Activated naive CD4-positive, alpha-beta T cell treated with anti-CD3 and anti-CD28 coated beads, Interleukin-2, amount 50 U/mL, for 72 hours (primary cell): Measurements from ENCODE around the gene BLOC1S4. TPM values are rescaled to one million over a fixed set of nuclear protein-coding genes. Genes with fewer than 3 reads are reported as not detected.
"Not testable (repeated sequence)": the region's sequence is repeated elsewhere in the genome, so short reads cannot be mapped to it uniquely, and the experiment has no call there.

Experiments used
- ATAC-seq, 2 donors: fragments of 150-1000 bp; cut with Tn5 transposase; 2 replicates each; pipeline ENCODE4 v1.10.0; 2021; ENCODE audit warnings: mild to moderate bottlenecking in 2 of 2, moderate library complexity in 2 of 2
- DNase-seq, 2 donors: peaks; one replicate each; pipeline ENCODE4 v3.0.0; 2021 to 2022; ENCODE audit warnings: low spot score in 2 of 2
- H3K27ac Mint-ChIP-seq, 2 donors: one replicate each; pipeline ENCODE4 v1.8.0; 2022; ENCODE audit warnings: mild to moderate bottlenecking in 2 of 2, mixed read lengths in 2 of 2
- H3K36me3 Mint-ChIP-seq, 2 donors: one replicate each; pipeline ENCODE4 v1.8.0; 2022; ENCODE audit warnings: mixed read lengths in 2 of 2
- H3K9me3 Mint-ChIP-seq, 2 donors: one replicate each; pipeline ENCODE4 v1.8.0; 2022; ENCODE audit warnings: mixed read lengths in 2 of 2
- total RNA-seq, 2 donors: library from RNA; stranded (reverse); gene quantifications; one replicate each; pipeline ENCODE4 v1.2.3, GENCODE V29; 2022

The BLOC1S4 gene
- total RNA-seq = 10 to 100 TPM in 1 of 2 donors, 1 to 10 TPM in 1; 7.2 to 15.9 TPM

GRCh38 chr4:6716018-6716911, at the start of gene BLOC1S4:
Gene BLOC1S4, plus strand, starts transcription at chr4:6716174. Its CDS starts 36 bp downstream, at chr4:6716210.
- Mint-ChIP-seq H3K27ac (peak within 1 kb of the TSS; percentile 91 to 93), H3K36me3 (peaks cover 8 to 9% of the 10 kb centered on the region in 2 donors), H3K9me3 (no peaks in the 10 kb centered on the region)
- DNase-seq (peak; percentile 86 to 91), ATAC-seq (peak; percentile 78 to 86)

GRCh38 chr4:6668391-6668790, 47.6 kb upstream of the BLOC1S4 start:
- Mint-ChIP-seq H3K36me3 (peaks cover 0 to 3% of the 10 kb centered on the region in 2 donors), H3K9me3 (no peaks in the 10 kb centered on the region), H3K27ac (no peak overlapping the region)
- ATAC-seq (no peak), DNase-seq (no peak)

- ATAC-seq (no peak), DNase-seq (no peak)
- H3K27ac Mint-ChIP-seq = no peak overlapping the region
- no peaks in the 10 kb centered on the region for H3K9me3 Mint-ChIP-seq
- H3K36me3 Mint-ChIP-seq = peaks cover 19 to 32% of the 10 kb centered on the region in 2 donors
Observed at GRCh38 chr4:6671648-6672047, 44.3 kb upstream of the BLOC1S4 start.

- no peaks in the 10 kb centered on the region for H3K9me3 Mint-ChIP-seq
- H3K27ac Mint-ChIP-seq = no peak overlapping the region
- H3K36me3 Mint-ChIP-seq = peaks cover 23 to 34% of the 10 kb centered on the region in 2 donors
- DNase-seq (no peak), ATAC-seq (no peak)
Observed at GRCh38 chr4:6672131-6672530, 43.8 kb upstream of the BLOC1S4 start.

- peaks cover 29 to 34% of the 10 kb centered on the region in 2 donors for H3K36me3 Mint-ChIP-seq
- peak overlapping the region; percentile 96 to 97 for H3K27ac Mint-ChIP-seq
- not testable (repeated sequence) for ATAC-seq, DNase-seq, H3K9me3 Mint-ChIP-seq
Observed at GRCh38 chr4:6672541-6673190, 43.3 kb upstream of the BLOC1S4 start.

GRCh38 chr4:6673191-6673659, 42.7 kb upstream of the BLOC1S4 start:
- H3K36me3 Mint-ChIP-seq = peaks cover 32 to 35% of the 10 kb centered on the region in 2 donors
- DNase-seq (peak; percentile 69 to 73), ATAC-seq (peak in 1 of 2 donors; percentile 32)
- H3K9me3 Mint-ChIP-seq = not testable (repeated sequence)
- H3K27ac Mint-ChIP-seq = peak overlapping the region; percentile 96 to 97

- H3K36me3 Mint-ChIP-seq = peaks cover 38 to 41% of the 10 kb centered on the region in 2 donors
- ATAC-seq (peak; percentile 73 to 77), DNase-seq (peak; percentile 90 to 95)
- H3K27ac Mint-ChIP-seq = peak overlapping the region; percentile 96 to 97
- no peaks in the 10 kb centered on the region for H3K9me3 Mint-ChIP-seq
Observed at GRCh38 chr4:6673660-6674499, 42.1 kb upstream of the BLOC1S4 start.

- Mint-ChIP-seq H3K36me3 (peaks cover 46 to 48% of the 10 kb centered on the region in 2 donors), H3K27ac (peak overlapping the region; percentile 92 to 96), H3K9me3 (no peaks in the 10 kb centered on the region)
- peak in 1 of 2 donors; percentile 52 for DNase-seq
- ATAC-seq = peak; percentile 33 to 61
Observed at GRCh38 chr4:6674500-6675149, 41.3 kb upstream of the BLOC1S4 start.

GRCh38 chr4:6676722-6677558, 39.0 kb upstream of the BLOC1S4 start:
- DNase-seq (no peak), ATAC-seq (no peak)
- Mint-ChIP-seq H3K27ac (peak overlapping the region; percentile 92 to 96), H3K36me3 (peaks cover 54 to 58% of the 10 kb centered on the region in 2 donors), H3K9me3 (no peaks in the 10 kb centered on the region)

- H3K36me3 Mint-ChIP-seq = peaks cover 38 to 47% of the 10 kb centered on the region in 2 donors
- DNase-seq (no peak), ATAC-seq (no peak)
- H3K9me3 Mint-ChIP-seq = no peaks in the 10 kb centered on the region
- peak overlapping the region in 1 of 2 donors; percentile 20 for H3K27ac Mint-ChIP-seq
Observed at GRCh38 chr4:6680372-6681034, 35.5 kb upstream of the BLOC1S4 start.

GRCh38 chr4:6681191-6681590, 34.8 kb upstream of the BLOC1S4 start:
- Mint-ChIP-seq H3K36me3 (peaks cover 31 to 40% of the 10 kb centered on the region in 2 donors), H3K9me3 (no peaks in the 10 kb centered on the region), H3K27ac (peak overlapping the region in 1 of 2 donors; percentile 20)
- DNase-seq (no peak), ATAC-seq (no peak)

GRCh38 chr4:6682862-6683590, 32.9 kb upstream of the BLOC1S4 start:
- Mint-ChIP-seq H3K27ac (no peak overlapping the region), H3K36me3 (peaks cover 23 to 24% of the 10 kb centered on the region in 2 donors), H3K9me3 (no peaks in the 10 kb centered on the region)
- no peak for ATAC-seq
- no peak for DNase-seq

GRCh38 chr4:6684656-6685055, 31.3 kb upstream of the BLOC1S4 start:
- ATAC-seq = no peak

GRCh38 chr4:6686104-6686787, 29.7 kb upstream of the BLOC1S4 start:
- no peaks in the 10 kb centered on the region for H3K36me3 Mint-ChIP-seq
- H3K27ac Mint-ChIP-seq = no peak overlapping the region

More at GRCh38 chr4:6684656-6685055, 31.3 kb upstream of the BLOC1S4 start:
- Mint-ChIP-seq H3K36me3 (peaks cover 8 to 10% of the 10 kb centered on the region in 2 donors), H3K9me3 (no peaks in the 10 kb centered on the region), H3K27ac (no peak overlapping the region)
- no peak for DNase-seq

More at GRCh38 chr4:6686104-6686787, 29.7 kb upstream of the BLOC1S4 start:
- no peaks in the 10 kb centered on the region for H3K9me3 Mint-ChIP-seq
- DNase-seq (no peak), ATAC-seq (no peak)
